Esophagus squamous epithelium (tissue), 5 donors: ENCODE measurements around the gene NUBPL. TPM values are rescaled to one million over a fixed set of nuclear protein-coding genes. Genes with fewer than 3 reads are reported as not detected.

Source experiments
- DNase-seq: peaks from one replicate; lab custom pipeline; 2025; lab: John Stamatoyannopoulos, UW
- H3K27ac ChIP-seq, 4 donors: fragments of 200-600 bp; sonication (generic); one replicate each; pipeline ENCODE4 v1.5.1; 2016 to 2019; ENCODE audit warnings: mild to moderate bottlenecking in 1 of 4
- H3K27me3 ChIP-seq, 4 donors: fragments of 200-600 bp; sonication (generic); 1 replicate in 3 of 4; 2 replicates in 1 of 4; pipeline versions ENCODE4 v1.5.1 to v1.6.0; 2017 to 2021; ENCODE audit warnings: antibody characterized with exemption in 1 of 4
- H3K36me3 ChIP-seq, 3 donors: fragments of 200-600 bp; sonication (generic); one replicate each; pipeline ENCODE4 v1.5.1; 2016 to 2019
- H3K4me1 ChIP-seq, 3 donors: fragments of 200-600 bp; sonication (generic); one replicate each; pipeline ENCODE4 v1.5.1; 2017 to 2019
- H3K4me3 ChIP-seq, 4 donors: fragments of 200-600 bp; sonication (generic); 1 replicate in 3 of 4; 2 replicates in 1 of 4; pipeline ENCODE4 v1.5.1; 2016 to 2019; ENCODE audit warnings: mild to moderate bottlenecking in 2 of 4, moderate library complexity in 1 of 4
- H3K9me3 ChIP-seq, 3 donors: fragments of 200-600 bp; sonication (generic); one replicate each; pipeline ENCODE4 v1.5.1; 2016 to 2019
- POLR2A ChIP-seq, 4 donors: fragments of 450-650 bp; IDR thresholded peaks; one replicate each; pipeline ENCODE4 v1.6.1; 2017; ENCODE audit warnings: antibody characterized with exemption in 4 of 4, mild to moderate bottlenecking in 4 of 4, moderate library complexity in 3 of 4
- WGBS, 2 donors: methylation state at CpG; one replicate each; pipeline ENCODE4 v1.1.5; 2018; 5-methylcytosine and 5-hydroxymethylcytosine counted together
- intact Hi-C: fragments of 100-400 bp; cut with DNase I; formaldehyde crosslinking; loops from one replicate; pipeline ENCODE4 v1.15.0; 2022
- total RNA-seq, 4 donors: library from RNA; depleted of rRNA; stranded (reverse); fragments of >200 nt; gene quantifications; one replicate each; pipeline ENCODE4 v1.1.0, GENCODE V29; 2016
- TF ChIP-seq, protein P1 (sequence below), 6 experiments: fragments of 450-650 bp in 4 of 6; fragments of 200-600 bp in 2 of 6; sonication (generic) in 2 of 6; IDR thresholded peaks; one replicate each; pipeline ENCODE4 v1.5.1; 2016 to 2019; ENCODE audit warnings: antibody characterized with exemption in 6 of 6, mild to moderate bottlenecking in 4 of 6, moderate library complexity in 4 of 6
- donor health status: DM: yes; HTN: yes; CAD: no.

NUBPL gene
- total RNA-seq, 4 donors from 2014 or later = 2.9 to 8.4 (median 6.8) TPM

GRCh38 chr14:31572955-31573354 lies 11.8 kb downstream of the NUBPL start:
- DNase-seq = no peak
- Histone ChIP-seq H3K36me3 (no peaks in the 10 kb centered on the region), H3K9me3 (no peaks in the 10 kb centered on the region), H3K27me3 (no peaks in the 10 kb centered on the region), H3K4me3 (no peak overlapping the region), H3K4me1 (peaks cover 0 to 3% (median 0%) of the 10 kb centered on the region in 3 donors), H3K27ac (no peak overlapping the region)
- no peak for TF ChIP-seq POLR2A (IDR thresholded peaks at IDR 0.05)
- TF ChIP-seq, protein P1, sequence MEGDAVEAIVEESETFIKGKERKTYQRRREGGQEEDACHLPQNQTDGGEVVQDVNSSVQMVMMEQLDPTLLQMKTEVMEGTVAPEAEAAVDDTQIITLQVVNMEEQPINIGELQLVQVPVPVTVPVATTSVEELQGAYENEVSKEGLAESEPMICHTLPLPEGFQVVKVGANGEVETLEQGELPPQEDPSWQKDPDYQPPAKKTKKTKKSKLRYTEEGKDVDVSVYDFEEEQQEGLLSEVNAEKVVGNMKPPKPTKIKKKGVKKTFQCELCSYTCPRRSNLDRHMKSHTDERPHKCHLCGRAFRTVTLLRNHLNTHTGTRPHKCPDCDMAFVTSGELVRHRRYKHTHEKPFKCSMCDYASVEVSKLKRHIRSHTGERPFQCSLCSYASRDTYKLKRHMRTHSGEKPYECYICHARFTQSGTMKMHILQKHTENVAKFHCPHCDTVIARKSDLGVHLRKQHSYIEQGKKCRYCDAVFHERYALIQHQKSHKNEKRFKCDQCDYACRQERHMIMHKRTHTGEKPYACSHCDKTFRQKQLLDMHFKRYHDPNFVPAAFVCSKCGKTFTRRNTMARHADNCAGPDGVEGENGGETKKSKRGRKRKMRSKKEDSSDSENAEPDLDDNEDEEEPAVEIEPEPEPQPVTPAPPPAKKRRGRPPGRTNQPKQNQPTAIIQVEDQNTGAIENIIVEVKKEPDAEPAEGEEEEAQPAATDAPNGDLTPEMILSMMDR (IDR thresholded peaks at IDR 0.05) = no peak
- intact Hi-C loops = no loop called here
- 90% methylated on average over 2 of the region's 2 CpGs for WGBS, 2 donors

DNA sequence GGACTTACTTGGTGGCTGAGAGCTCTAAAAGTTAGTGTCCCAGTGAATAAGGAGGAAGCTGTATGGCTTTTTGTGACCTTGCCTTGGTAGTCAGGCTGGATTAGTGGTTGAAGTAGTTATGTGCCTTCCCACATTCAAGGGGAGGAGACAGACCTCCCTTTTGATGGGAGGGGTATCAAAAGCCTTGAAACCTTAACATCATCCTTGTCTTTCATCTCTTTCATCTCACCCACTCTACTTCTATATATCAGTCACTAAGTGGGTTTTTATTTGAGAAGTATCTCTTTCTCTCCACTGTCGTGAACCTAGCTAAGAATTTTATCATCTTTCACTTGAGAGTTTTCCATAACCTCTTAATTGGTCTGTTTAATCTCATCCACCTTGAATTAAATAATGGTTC lies 15.7 kb downstream of the NUBPL start:
- H3K36me3 ChIP-seq = no peaks in the 10 kb centered on the region
- H3K9me3 ChIP-seq = no peaks in the 10 kb centered on the region
- intact Hi-C loops = no loop called here
- 91% methylated on average over 1 of the region's 1 CpG for WGBS, 2 donors
- DNase-seq = no peak
- H3K27ac ChIP-seq = no peak overlapping the region
- TF ChIP-seq POLR2A (IDR thresholded peaks at IDR 0.05) = no peak
- TF ChIP-seq, protein P1 (IDR thresholded peaks at IDR 0.05) = no peak
- H3K4me3 ChIP-seq = no peak overlapping the region
- H3K4me1 ChIP-seq = peaks cover 0 to 11% (median 0%) of the 10 kb centered on the region in 3 donors
- no peaks in the 10 kb centered on the region for H3K27me3 ChIP-seq

DNA sequence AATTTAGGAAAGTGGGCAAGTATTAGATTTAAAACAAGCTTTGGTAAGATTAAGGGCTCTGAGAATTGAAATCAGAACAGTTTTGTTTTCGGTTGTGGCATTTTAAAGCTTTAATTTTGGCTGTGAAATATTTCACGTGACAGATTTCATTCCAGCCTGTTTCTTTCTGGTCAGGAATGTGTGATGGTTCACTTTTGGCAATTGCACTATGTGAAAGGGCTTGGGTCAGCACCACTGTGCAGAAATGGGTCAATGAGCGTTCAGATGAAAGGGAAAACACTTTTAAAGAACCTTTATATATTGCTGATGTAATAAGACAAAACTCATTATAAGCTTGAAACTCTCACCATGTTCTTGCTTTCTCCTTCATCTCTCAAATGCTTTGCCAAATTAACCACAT lies 17.1 kb downstream of the NUBPL start:
- Histone ChIP-seq H3K4me1 (peaks cover 0 to 18% (median 0%) of the 10 kb centered on the region in 3 donors), H3K27ac (peak overlapping the region in 1 of 4 donors; percentile 25), H3K27me3 (no peaks in the 10 kb centered on the region), H3K4me3 (no peak overlapping the region), H3K36me3 (no peaks in the 10 kb centered on the region), H3K9me3 (no peaks in the 10 kb centered on the region)
- no peak for DNase-seq
- WGBS, 2 donors = 44 to 46% methylated on average over 3 of the region's 3 CpGs
- intact Hi-C loops = no loop called here
- TF ChIP-seq POLR2A (IDR thresholded peaks at IDR 0.05) = no peak
- TF ChIP-seq, protein P1 (IDR thresholded peaks at IDR 0.05) = no peak

- Histone ChIP-seq H3K9me3 (no peaks in the 10 kb centered on the region), H3K27me3 (no peaks in the 10 kb centered on the region), H3K4me3 (no peak overlapping the region), H3K36me3 (no peaks in the 10 kb centered on the region), H3K4me1 (peaks cover 0 to 18% (median 0%) of the 10 kb centered on the region in 3 donors), H3K27ac (no peak overlapping the region)
- TF ChIP-seq, protein P1 (IDR thresholded peaks at IDR 0.05) = no peak
- no peak for TF ChIP-seq POLR2A (IDR thresholded peaks at IDR 0.05)
- 53 to 54% methylated on average over 7 of the region's 7 CpGs for WGBS, 2 donors
- intact Hi-C loops = no loop called here
- no peak for DNase-seq
These were observed 17.7 kb downstream of the NUBPL start for GRCh38 chr14:31578792-31579501.

DNA sequence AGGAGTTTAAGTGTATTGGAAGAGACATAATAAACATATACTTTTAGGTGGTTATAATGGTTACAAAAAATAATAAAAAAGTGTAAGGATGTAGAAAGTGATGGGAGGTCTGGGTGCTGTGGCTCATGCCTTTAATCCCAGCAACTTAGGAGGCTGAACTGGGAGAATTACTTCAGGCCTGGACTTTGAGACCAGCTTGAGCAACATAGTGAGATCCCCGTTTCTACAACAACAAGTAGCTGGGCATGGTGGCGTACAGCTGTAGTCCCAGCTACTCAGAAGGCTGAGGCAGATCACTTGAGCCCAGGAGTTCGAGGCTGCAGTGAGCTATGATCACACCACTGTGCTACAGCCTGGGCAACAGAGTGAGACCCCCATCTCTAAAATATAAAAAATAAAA lies 19.0 kb downstream of the NUBPL start:
- Histone ChIP-seq H3K9me3 (no peaks in the 10 kb centered on the region), H3K4me1 (peaks cover 0 to 18% (median 0%) of the 10 kb centered on the region in 3 donors), H3K27ac (no peak overlapping the region), H3K27me3 (no peaks in the 10 kb centered on the region), H3K4me3 (no peak overlapping the region), H3K36me3 (no peaks in the 10 kb centered on the region)
- intact Hi-C loops = no loop called here
- TF ChIP-seq, protein P1 (IDR thresholded peaks at IDR 0.05) = no peak
- DNase-seq = no peak
- 95 to 97% methylated on average over 3 of the region's 3 CpGs for WGBS, 2 donors
